Measurements from ENCODE around the gene ACTL6A.

Gene ACTL6A

DNA sequence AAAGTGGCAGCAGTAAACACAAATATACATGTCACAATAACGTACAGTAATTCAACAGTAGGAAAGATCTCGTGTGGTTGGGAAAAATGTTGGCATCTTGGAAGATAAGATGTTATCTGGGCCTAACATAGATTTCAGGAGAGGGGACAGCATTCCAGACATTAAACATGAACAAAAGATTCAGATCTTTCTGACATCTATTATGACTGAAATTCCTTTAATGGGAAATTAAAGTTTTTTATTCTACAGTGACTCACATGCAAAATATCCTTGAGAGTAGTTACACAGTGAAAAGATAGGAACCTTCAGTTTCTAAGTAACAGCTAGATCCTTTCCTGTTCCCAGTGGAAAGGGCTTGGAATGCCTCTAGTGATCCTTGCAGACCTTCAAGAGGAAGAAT is 51.1 kb downstream of the ACTL6A start:
- H3K27me3 ChIP-seq (replicated peaks; ENCODE audit: control insufficient read depth, insufficient read depth, low read length, poor library complexity, severe bottlenecking) = no peaks in the 10 kb centered on the region
- peaks cover 6% of the 10 kb centered on the region for H3K4me1 ChIP-seq (ENCODE audit: control insufficient read depth, insufficient read depth, low read length, poor library complexity, severe bottlenecking)
- DNase-seq = no peak
- no peaks in the 10 kb centered on the region for H3K9me3 ChIP-seq (ENCODE audit: control insufficient read depth, low read length)
- no peak overlapping the region for H3K27ac ChIP-seq (ENCODE audit: insufficient read depth, low read length, poor library complexity, severe bottlenecking)
- H3K4me3 ChIP-seq (ENCODE audit: insufficient read depth, low read depth, low read length, poor library complexity, severe bottlenecking) = no peak overlapping the region
- peaks cover 9% of the 10 kb centered on the region for H3K36me3 ChIP-seq (ENCODE audit: control insufficient read depth, insufficient read depth, low read length)

DNA sequence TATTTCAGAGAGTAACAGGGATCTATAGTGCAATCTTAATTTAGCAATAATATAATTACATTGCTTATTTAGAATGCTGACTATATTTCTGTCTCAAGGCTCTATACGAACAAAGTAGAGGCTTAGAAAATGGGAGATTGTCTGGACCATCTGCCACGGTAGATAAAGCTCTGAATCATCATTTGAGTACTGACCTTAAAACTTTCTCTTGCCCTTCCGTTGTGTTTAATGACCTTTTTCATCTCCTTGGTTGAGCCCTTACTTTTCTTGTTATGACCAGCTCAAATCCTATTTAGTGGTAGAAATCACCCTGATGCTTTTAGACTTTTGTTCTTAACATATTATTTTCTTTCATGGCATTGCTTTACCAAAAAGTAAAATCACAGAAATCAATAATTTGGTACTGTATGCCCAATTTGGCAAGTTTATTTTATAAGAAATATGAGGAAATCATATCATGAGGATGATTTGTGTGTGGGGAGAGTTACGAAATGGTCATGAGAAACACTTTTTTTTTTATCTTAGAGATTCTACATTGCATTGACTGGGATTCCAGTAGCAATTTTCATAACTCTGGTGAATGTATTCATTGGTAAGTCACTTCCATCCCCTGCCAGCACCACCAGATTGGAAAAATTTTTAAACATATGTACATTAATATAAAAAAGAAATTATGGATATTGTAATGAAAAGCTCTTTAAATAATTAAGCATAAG is 52.9 kb downstream of the ACTL6A start:
- Histone ChIP-seq H3K36me3 (ENCODE audit: control insufficient read depth, insufficient read depth, low read length) (peaks cover 12% of the 10 kb centered on the region), H3K27me3 (replicated peaks; ENCODE audit: control insufficient read depth, insufficient read depth, low read length, poor library complexity, severe bottlenecking) (no peaks in the 10 kb centered on the region), H3K9me3 (ENCODE audit: control insufficient read depth, low read length) (no peaks in the 10 kb centered on the region), H3K4me3 (ENCODE audit: insufficient read depth, low read depth, low read length, poor library complexity, severe bottlenecking) (no peak overlapping the region), H3K4me1 (ENCODE audit: control insufficient read depth, insufficient read depth, low read length, poor library complexity, severe bottlenecking) (no peaks in the 10 kb centered on the region), H3K27ac (ENCODE audit: insufficient read depth, low read length, poor library complexity, severe bottlenecking) (no peak overlapping the region)
- no peak for DNase-seq

DNA sequence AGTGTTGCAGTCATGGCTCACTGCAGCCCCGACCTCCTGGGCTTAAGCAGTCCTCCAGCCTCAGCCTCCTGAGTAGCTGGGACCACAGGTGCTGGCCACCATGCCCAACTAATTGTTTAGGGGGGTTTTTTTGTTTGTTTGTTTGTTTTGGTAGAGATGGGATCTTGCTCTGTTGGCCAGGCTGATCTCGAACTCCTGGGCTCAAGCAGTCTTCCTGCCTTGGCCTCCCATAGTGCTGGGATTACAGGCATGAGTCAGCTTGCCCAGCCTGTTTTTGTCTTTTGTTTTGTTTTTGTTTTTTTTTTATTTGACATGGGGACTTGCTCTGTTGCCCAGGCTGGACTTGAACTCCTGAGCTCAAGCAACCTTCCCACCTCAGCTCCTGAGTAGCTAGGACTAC is 59.3 kb downstream of the ACTL6A start:
- Histone ChIP-seq H3K9me3 (ENCODE audit: control insufficient read depth, low read length) (no peaks in the 10 kb centered on the region), H3K4me3 (ENCODE audit: insufficient read depth, low read depth, low read length, poor library complexity, severe bottlenecking) (no peak overlapping the region), H3K36me3 (ENCODE audit: control insufficient read depth, insufficient read depth, low read length) (peaks cover 35% of the 10 kb centered on the region), H3K4me1 (ENCODE audit: control insufficient read depth, insufficient read depth, low read length, poor library complexity, severe bottlenecking) (no peaks in the 10 kb centered on the region), H3K27me3 (replicated peaks; ENCODE audit: control insufficient read depth, insufficient read depth, low read length, poor library complexity, severe bottlenecking) (no peaks in the 10 kb centered on the region), H3K27ac (ENCODE audit: insufficient read depth, low read length, poor library complexity, severe bottlenecking) (no peak overlapping the region)
- DNase-seq = no peak

- no peak overlapping the region for H3K27ac ChIP-seq (ENCODE audit: insufficient read depth, low read length, poor library complexity, severe bottlenecking)
- no peaks in the 10 kb centered on the region for H3K9me3 ChIP-seq (ENCODE audit: control insufficient read depth, low read length)
- H3K36me3 ChIP-seq (ENCODE audit: control insufficient read depth, insufficient read depth, low read length) = peaks cover 25% of the 10 kb centered on the region
- no peaks in the 10 kb centered on the region for H3K27me3 ChIP-seq (replicated peaks; ENCODE audit: control insufficient read depth, insufficient read depth, low read length, poor library complexity, severe bottlenecking)
- H3K4me3 ChIP-seq (ENCODE audit: insufficient read depth, low read depth, low read length, poor library complexity, severe bottlenecking) = no peak overlapping the region
- no peaks in the 10 kb centered on the region for H3K4me1 ChIP-seq (ENCODE audit: control insufficient read depth, insufficient read depth, low read length, poor library complexity, severe bottlenecking)
- no peak for DNase-seq
Observed at GRCh38 chr3:179624451-179624850, 61.7 kb downstream of the ACTL6A start.

DNA sequence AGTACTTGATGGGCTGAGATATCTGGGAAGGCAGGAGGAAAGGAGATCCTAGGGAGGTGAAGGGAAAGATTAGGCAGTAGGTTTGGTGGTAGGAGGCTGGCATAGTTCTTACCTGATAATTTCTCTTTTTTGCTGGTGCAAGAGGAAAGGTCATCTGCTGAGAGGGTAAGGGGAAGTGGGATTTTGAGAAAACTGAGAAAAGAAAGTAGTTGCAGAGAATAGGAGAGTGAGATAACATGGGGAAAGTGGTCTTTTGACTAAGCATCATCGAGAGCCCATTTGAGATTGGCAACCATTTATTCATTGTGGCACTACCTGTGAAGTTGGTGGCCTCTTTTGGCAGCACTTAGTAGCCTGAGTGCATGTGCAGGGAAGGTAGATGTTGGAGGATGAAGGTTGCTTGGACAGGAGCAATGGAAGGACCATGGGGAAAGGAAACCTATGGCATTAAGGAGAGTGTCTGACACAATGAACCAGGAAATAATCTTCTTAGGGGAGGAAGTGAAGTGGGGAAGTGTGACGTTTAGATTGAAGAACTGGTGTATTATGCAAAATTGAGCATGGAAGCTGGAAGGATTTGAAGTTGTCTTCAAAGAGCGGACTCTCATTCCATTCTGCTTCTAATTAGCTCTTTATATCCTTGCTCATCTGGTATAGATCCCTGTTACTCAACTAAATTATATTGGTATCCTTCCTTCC is 68.2 kb downstream of the ACTL6A start:
- DNase-seq = no peak
- no peaks in the 10 kb centered on the region for H3K36me3 ChIP-seq (ENCODE audit: control insufficient read depth, insufficient read depth, low read length)

More for the DNA sequence above, 68.2 kb downstream of the ACTL6A start:
- H3K27ac ChIP-seq (ENCODE audit: insufficient read depth, low read length, poor library complexity, severe bottlenecking) = no peak overlapping the region
- H3K4me1 ChIP-seq (ENCODE audit: control insufficient read depth, insufficient read depth, low read length, poor library complexity, severe bottlenecking) = no peaks in the 10 kb centered on the region
- no peak overlapping the region for H3K4me3 ChIP-seq (ENCODE audit: insufficient read depth, low read depth, low read length, poor library complexity, severe bottlenecking)
- no peaks in the 10 kb centered on the region for H3K9me3 ChIP-seq (ENCODE audit: control insufficient read depth, low read length)
- H3K27me3 ChIP-seq (replicated peaks; ENCODE audit: control insufficient read depth, insufficient read depth, low read length, poor library complexity, severe bottlenecking) = no peaks in the 10 kb centered on the region

Data from effector memory CD4-positive, alpha-beta T cell (primary cell).